GM12864 (cell line): ENCODE results near the gene UBL4A.

Source experiments
- DNase-seq: peaks from one replicate; pipeline ENCODE4 v3.0.0-alpha.2; 2011; ENCODE audit warnings: low read depth
- H3K4me3 ChIP-seq: 2 replicates; pipeline ENCODE4 v1.5.1; 2011; ENCODE audit warnings: mild to moderate bottlenecking, low read depth, low read length, control low read depth
- CTCF ChIP-seq: IDR thresholded peaks from 2 replicates; pipeline ENCODE4 v1.5.1; 2011; ENCODE audit warnings: low read depth, mild to moderate bottlenecking, moderate library complexity, low read length, control low read depth, inconsistent platforms; ENCODE audit errors: missing control alignments

The UBL4A gene

GRCh38 chrX:154452823-154453222 is 33.6 kb downstream of the UBL4A start:
- DNase-seq: no peak
- no peak for TF ChIP-seq CTCF
- H3K4me3 ChIP-seq: no peak overlapping the region

DNA sequence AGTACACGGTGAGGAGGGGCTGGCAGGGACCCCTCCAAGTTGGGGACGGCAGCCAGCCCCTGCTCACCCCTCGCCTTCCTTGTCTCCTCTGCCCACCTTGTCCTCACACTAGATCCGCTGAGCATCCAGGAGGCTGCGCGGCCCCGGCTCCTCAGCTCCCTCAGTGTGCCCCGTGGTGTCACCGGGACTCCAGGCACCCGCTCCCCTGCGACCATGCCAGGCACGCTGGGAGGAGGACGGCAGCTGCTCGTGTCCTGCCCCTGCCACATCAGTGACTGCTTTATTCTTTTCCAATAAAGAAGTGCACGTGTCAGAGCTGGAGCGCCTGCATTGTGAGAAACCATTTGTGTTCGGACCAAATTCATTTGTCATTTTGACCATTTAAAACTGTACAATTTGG is 36.1 kb downstream of the UBL4A start:
- TF ChIP-seq CTCF: no peak
- H3K4me3 ChIP-seq: no peak overlapping the region
- DNase-seq: no peak

DNA sequence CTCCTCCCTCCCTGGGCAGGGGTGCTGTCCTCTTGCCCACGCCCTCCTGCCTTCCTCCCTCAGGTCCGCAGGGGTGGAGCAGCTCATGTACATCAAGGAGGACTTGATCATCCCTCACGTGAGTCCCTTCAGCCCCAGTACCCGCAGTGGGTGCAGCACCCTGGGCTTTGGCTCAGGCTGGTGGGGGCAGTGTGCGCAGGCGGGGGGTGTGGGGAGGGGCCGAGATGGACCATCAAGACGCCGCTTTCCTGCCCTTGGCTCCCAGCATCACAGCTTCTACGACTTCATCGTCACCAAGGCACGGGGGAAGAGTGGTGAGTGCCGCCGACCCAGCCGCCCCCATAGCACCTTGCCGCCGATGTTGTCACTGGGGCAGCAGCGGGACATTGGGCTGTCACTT is 36.8 kb downstream of the UBL4A start:
- no peak for TF ChIP-seq CTCF
- DNase-seq: no peak
- no peak overlapping the region for H3K4me3 ChIP-seq

DNA sequence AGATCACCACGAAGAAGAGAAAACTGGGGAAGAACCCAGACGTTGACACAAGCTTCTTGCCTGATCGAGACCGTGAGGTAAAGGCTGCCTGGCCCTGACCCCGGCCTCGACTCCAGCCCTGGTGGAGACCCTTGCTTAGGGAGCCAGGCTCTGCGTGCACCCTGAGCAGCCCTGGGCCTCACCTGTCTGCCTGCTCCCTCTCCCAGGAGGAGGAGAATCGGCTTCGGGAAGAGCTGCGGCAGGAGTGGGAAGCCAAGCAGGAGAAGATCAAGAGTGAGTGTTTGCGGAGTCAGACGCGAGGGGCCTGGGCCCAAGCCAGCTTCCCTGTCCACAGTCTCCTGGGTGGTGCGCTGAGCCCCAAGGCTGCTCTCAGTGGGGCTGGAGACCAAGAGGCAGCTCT is 37.9 kb downstream of the UBL4A start:
- no peak for DNase-seq
- H3K4me3 ChIP-seq: no peak overlapping the region
- no peak for TF ChIP-seq CTCF

DNA sequence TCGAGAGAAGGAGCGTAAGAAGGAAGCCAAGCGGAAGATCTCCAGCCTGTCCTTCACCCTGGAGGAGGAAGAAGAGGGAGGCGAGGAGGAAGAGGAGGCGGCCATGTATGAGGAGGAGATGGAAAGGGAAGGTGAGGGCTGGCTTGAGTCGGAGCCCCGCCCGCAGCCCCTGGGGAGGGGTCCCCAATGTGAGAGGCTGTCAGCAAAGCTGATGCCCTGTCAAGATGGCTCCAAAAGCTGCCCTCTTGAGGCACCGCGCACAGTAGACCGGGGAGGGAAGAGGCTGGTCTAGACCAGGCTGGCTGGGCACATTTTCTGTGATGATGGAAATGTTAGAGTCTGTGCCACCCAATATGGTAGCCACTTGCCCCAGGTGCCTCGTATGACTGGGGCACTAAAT is 40.0 kb downstream of the UBL4A start:
- no peak overlapping the region for H3K4me3 ChIP-seq
- no peak for DNase-seq
- no peak for TF ChIP-seq CTCF

GRCh38 chrX:154445776-154446175 is 40.6 kb downstream of the UBL4A start:
- no peak for TF ChIP-seq CTCF
- no peak for DNase-seq
- no peak overlapping the region for H3K4me3 ChIP-seq

- H3K4me3 ChIP-seq: peak overlapping the region; percentile 82
- no peak for TF ChIP-seq CTCF
- no peak for DNase-seq
Measured at GRCh38 chrX:154444755-154445246, 41.6 kb downstream of the UBL4A start.
